ENCODE data around the gene CHCHD4.

GRCh38 chr3:14147617-14148016, 22.9 kb upstream of the CHCHD4 start:
- TF ChIP-seq POLR2AphosphoS5 (IDR thresholded peaks at IDR 0.05; ENCODE audit: low read depth) (no peak), CTCF (IDR thresholded peaks at IDR 0.05; ENCODE audit: insufficient read depth, low read length) (no peak), REST (IDR thresholded peaks at IDR 0.05; ENCODE audit: insufficient replicate concordance, low read depth) (no peak), GABPA (IDR thresholded peaks at IDR 0.05; ENCODE audit: low read depth) (no peak), SPI1 (IDR thresholded peaks at IDR 0.05; ENCODE audit: borderline replicate concordance, low read depth) (no peak)
